OCI-LY7 (cell line): ENCODE results near the gene NPM1.
"Not testable (repeated sequence)": the region's sequence is repeated elsewhere in the genome, so short reads cannot be mapped to it uniquely, and the experiment has no call there.

Experiments used
- CTCF ChIP-seq: fragments of 200-600 bp; sonication (generic); conservative IDR thresholded peaks from 2 replicates; pipeline ENCODE4 v1.5.1; 2014; ENCODE audit warnings: mild to moderate bottlenecking, antibody characterized with exemption, low read length, moderate library complexity, mixed read lengths
- EZH2phosphoT487 ChIP-seq: fragments of 200-600 bp; sonication (generic); IDR thresholded peaks from 2 replicates; pipeline ENCODE4 v1.6.1; 2018; ENCODE audit warnings: low read depth, borderline replicate concordance, mild to moderate bottlenecking, mixed run types, antibody characterized with exemption, low read length, moderate library complexity, mixed read lengths

DNA sequence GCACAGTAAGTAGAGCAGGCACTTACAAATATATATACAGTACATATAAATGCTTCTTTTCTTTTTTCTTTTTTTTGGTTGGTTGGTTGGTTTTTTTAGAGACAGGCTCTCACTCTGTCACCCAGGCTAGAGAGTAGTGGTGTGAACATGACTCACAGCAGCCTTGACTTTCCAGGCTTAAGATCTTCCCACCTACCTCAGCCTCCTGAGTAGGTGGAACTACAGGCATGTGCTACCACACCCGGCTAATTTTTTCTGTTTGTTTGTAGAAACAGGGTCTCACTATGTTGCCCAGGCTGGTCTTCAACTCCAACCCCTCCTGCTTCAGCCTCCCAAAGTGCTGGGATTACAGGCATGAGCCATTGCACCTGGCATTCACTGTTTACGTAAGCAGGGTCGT lies 2.6 kb upstream of the NPM1 start:
- TF ChIP-seq CTCF, EZH2phosphoT487: not testable (repeated sequence)
